Measurements from ENCODE around the gene ADGRB3.

DNA sequence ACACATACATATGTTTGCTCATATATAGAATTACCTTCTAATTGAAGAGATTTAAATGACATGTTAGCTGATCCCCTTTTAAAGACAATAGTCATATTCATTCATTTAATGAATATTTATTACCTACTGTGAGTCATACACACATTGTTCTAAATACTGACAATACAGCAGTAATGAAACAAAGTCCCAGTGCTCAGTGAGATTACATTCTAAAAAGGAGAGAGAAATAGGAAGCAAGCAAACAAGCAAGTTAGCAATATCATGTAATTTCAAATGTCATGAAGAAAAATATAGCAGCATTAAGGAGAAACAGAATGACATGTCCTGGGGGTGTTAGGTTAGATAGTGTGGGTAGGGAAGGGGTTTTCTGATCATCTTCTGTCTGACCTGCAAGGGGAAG is 136.3 kb downstream of the ADGRB3 start:
- TF ChIP-seq, protein P1, sequence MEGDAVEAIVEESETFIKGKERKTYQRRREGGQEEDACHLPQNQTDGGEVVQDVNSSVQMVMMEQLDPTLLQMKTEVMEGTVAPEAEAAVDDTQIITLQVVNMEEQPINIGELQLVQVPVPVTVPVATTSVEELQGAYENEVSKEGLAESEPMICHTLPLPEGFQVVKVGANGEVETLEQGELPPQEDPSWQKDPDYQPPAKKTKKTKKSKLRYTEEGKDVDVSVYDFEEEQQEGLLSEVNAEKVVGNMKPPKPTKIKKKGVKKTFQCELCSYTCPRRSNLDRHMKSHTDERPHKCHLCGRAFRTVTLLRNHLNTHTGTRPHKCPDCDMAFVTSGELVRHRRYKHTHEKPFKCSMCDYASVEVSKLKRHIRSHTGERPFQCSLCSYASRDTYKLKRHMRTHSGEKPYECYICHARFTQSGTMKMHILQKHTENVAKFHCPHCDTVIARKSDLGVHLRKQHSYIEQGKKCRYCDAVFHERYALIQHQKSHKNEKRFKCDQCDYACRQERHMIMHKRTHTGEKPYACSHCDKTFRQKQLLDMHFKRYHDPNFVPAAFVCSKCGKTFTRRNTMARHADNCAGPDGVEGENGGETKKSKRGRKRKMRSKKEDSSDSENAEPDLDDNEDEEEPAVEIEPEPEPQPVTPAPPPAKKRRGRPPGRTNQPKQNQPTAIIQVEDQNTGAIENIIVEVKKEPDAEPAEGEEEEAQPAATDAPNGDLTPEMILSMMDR (IDR thresholded peaks at IDR 0.05), result no peak
- no peak for TF ChIP-seq POLR2AphosphoS5 (IDR thresholded peaks at IDR 0.05; ENCODE audit: insufficient read depth in 1 of 2, low read depth in 1 of 2)
